HG02642 (cell line): ENCODE results near the gene LRBA.
"Not testable (repeated sequence)": the region's sequence is repeated elsewhere in the genome, so short reads cannot be mapped to it uniquely, and the experiment has no call there.

Experiments used
- ATAC-seq: cut with Tn5 transposase; IDR thresholded peaks from one replicate; pipeline ENCODE4 v1.9.1; 2021; ENCODE audit warnings: mild to moderate bottlenecking; ENCODE audit not compliant: unreplicated experiment, poor library complexity

The LRBA gene

DNA sequence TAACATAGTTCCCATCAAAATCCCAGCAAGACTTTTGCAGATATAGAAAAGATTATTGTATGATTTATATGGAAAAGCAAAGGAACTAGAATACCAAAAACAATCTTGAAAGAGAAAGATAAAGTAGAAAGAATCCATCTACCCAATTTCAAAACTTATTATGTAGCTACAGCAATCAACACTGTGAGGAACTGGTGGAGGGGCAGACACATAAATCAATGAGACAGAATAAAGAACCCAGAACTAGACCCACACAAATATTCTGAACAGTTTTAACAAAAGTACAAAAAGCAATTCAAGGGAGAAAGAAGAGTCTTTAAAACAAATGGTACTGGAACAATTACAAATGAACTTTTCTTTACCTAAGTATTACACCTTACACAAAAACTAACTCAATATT is 67.0 kb downstream of the LRBA start:
- no peak for ATAC-seq

DNA sequence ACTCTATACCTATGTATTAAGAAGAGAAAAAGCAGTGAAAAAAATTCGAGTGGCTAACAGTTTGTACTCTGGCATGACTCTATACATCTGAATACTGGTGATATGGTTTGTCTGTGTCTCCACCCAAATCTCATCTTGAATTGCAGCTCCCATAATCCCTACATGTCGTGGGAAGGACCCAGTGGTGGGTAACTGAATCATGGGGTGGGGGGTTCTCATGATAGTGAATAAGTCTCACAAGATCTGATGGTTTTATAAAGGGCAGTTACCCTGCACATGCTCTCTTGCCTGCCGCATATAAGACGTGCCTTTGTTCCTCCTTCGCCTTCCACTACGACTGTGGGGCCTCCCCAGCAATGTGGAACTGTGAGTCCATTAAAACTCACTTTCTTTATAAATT is 70.4 kb downstream of the LRBA start:
- ATAC-seq = no peak

DNA sequence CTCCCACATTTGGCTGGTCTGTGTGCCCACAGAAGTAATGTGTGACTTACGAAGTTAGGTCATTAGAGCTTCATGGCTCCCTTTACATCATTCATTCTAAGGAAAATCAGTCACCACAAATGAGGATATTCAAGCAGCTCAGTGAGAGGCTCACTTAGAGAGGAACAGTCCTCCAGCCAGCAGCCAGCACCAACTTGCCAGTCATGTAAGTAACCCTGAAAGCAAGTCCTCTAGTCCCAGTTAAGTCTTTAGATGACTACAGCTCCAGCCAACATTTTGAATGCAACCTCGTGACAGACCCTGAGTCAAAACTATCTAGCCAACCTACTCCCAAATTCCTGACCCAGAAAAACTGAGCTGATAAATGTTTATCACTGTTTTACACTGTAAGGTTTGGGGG is 71.3 kb downstream of the LRBA start:
- no peak for ATAC-seq

DNA sequence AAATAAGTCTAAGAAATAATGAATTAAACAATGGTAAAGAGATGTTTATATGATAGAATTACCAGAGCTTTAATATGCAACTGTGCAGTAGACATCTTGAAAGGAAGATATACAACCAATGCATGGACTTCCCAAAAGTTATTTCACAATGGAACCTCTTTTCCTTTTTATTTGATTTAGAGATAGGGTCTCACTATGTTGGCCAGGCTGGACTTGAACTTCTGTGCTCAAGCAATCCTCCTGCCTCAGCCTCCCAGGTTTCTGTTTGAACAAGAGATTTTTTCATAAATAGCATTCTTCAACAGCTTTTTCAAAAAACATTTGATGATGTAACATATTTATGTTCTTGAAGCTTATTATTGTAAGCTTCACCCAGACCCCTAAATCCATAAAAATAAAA is 72.0 kb downstream of the LRBA start:
- no peak for ATAC-seq

DNA sequence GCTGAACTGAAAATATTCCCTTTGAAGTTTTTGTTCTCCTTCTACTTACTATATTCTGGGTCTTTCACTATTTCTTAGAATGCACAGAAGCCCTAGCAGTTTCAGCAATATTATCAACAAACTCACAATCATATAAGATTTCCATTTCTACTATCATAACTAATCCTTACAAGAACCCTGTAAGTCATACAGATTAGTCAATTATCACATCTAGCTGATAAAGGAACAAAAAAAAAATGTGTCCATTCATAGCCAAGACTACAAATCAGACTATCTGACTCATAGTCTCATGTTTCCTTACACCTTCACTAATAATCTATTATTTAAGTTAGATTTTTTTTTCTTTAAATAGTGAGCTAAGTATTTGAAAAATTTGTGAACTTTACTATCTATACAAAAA is 72.5 kb downstream of the LRBA start:
- no peak for ATAC-seq

DNA sequence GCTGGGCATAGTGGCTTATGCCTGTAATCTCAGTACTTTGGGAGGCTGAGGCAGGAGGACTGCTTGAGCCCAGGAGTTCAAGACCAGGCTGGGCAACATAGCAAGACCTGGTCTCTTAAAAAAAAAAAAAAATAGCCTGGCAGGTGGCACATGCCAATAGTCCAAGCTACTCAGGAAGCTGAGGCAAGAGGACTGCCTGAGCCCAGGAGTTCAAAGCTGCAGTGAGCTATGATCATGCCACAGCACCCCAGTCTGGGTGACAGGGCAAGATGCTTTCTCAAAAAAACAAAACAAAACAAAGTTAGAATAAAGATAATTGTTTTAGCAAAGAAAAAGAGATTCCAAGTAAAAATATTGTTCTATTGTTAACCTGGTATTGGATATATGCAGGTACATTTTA is 75.0 kb downstream of the LRBA start:
- ATAC-seq = no peak

DNA sequence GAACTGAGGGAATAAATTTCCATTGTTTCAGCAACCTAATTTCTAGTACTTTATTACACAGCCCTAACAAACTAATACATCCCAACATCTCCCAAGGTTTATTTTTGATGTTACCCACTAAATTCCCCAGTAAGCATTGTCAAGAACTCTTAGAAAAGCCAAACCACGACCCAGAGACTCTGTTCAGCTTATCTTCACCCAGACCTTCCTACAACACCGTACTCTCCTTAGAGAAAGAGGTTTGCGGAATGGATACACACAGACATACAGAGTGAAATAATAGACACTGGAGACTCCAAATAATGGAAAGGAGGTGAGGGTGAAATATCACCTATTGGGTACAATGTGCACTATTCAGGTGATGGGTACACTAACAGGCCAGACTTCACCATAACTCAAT is 75.6 kb downstream of the LRBA start:
- no peak for ATAC-seq

DNA sequence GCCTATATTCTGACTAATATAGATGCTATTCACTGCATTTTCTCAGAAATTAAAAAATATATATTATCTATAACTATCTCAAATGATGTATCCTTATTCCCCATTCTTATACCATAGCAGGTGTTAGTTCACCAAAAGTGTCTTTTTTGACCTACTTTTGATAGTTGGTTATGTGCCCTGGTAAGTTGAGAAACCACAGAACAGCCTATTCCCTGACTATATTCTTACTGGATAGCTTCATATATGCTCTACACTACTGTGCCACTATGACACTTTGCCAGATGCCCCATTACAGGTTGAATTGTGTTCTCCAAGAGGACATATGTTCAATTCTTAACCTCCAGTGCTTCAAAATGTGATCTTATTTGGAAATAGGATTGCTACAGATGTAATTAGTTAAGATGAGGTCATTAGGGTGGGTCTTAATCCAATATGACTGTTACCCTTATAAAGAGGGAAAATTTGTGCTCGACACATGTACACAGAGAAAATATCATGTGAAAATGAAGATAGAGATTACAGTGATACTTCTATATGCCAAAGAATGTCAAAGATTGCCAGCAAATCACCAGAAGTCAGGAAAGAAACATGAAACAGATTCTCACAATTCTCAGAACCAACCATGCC is 76.1 kb downstream of the LRBA start:
- no peak for ATAC-seq

DNA sequence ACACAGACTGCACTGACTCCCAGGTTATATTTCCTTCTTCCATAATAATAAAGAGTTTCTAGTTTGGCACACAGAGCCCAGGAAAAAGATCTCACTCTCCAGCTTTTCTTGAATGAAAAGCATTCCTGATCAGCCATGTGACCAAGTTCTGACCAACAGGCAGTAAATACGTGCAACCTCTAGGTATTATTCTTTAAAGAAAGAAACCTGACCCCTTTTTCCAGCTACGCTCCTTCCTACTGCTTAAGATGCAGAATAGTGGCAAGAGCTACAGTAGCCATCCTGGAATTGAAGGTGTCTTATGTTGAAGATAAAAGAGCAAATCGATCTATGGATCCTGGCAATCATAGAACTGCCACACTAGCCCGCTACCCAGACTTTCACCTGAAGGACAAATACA is 76.7 kb downstream of the LRBA start:
- ATAC-seq = no peak

DNA sequence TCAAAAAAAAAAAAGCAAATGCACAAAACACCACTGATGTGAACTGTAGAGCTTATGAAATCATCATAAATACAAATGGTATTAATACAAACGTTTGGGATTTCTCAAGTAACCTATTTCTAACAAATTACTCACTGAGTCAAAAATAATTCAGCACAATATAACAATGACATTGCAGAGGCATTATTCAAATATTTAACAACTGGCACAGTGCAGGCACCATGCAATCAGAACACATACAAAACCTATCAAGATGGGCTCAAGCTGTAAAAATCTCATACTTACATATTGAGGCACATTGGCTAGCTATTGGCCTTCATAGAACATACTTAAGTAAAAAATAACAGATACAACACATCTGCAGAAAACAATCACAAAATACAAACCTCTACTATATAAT is 81.1 kb downstream of the LRBA start:
- no peak for ATAC-seq

DNA sequence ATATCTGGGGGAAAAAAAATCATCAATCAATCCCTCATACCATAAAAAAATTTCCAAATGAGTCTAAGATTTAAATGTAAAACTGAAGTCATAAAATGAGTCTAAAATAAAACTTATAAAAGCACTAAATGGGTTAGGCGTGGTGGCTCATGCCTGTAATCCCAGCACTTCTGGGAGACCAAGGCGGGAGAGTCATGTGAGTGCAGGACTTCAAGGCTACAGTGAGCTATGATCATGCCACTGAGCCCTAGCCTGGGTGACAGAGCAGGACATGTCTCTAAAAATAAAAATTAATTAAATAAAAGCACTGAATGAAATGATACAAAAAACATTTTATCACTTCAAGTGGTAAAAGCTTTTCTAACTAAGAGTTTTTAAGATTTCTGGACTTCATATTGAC is 83.3 kb downstream of the LRBA start:
- ATAC-seq = no peak

DNA sequence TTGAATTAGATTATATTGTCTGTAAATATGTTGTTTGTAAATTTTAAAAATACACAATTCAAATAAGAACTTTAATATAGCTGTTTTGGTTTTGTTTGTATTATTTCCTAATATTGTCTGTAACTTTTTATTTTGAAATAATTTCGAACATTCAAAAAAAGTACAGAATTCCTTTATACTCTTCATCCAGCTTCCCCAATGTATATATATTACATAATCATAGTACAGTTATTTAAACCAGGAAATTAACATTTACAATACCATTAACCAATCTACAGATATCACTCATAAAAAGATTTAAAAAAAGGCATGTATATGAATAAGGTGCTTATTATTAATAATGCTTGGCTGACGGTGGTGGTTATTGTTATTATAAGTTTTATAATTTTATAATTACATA is 84.1 kb downstream of the LRBA start:
- no peak for ATAC-seq

DNA sequence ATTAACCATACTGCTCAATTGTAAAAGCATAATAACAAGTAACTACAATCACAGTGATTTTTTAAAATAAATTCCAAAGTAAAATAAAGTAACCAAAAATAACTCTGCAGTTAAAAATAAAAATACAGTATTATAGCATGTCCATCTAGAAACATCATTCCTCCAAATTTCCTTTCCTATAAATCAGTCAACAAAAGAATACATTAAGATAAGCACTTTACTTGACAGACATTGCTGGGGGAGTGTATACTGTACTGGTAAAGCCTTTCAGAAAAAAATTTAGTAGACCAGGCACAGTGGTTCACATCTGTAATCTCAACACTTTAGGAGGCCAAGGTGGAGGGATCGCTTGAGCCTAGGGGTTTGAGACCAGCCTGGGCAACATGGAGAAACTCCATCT is 91.1 kb downstream of the LRBA start:
- ATAC-seq = no peak

DNA sequence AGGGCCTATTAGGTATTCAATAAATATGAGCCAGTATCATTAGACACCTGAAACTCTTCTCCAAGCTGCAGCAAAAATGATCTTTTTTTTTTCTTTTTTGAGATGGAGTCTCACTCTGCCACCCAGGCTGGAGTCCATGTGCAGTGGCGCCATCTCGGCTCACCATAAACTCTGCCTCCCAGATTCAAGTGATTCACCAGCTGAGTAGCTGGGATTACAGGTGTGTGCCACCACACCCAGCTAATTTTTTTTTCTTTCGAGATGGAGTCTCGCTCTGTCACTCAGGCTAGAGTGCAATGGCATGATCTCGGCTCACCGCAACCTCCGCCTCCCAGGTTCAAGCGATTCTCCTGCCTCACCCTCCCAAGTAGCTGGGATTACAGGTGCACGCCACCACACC is 93.6 kb downstream of the LRBA start:
- not testable (repeated sequence) for ATAC-seq

DNA sequence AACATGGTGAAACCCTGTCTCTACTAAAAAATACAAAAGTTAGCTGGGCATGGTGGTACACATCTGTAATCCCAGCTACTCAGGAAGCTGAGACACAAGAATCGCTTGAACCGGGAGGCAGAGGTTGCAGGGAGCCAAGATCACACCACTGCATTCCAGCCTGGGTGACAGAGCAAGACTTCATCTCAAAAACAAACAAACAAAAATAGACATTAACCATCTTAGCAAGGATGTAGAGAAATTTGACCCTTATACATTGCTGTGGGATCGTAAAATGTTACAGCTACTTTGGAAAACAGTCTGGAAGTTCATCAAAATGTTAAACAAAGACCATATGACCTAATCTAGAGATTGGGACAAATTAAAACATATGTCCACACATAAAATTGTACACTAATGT is 96.5 kb downstream of the LRBA start:
- ATAC-seq = not testable (repeated sequence)

DNA sequence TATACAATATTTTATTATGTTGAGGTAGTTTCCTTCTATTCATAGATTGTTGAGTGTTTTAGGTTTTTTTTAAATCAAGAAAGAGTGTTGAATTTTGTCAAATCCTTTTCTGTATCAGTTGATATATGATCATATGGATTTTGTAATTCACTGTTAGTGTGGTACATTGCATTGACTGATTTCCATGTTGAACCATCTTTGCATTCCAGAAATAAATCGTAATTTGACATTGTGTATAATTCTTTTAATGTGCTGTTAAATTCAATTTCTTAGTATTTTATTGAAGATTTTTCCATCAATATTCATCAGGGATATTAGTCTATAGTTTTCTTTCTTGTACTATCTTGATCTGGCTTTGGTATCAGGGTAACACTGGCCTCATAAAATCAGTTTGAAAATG is 103.8 kb downstream of the LRBA start:
- no peak for ATAC-seq

DNA sequence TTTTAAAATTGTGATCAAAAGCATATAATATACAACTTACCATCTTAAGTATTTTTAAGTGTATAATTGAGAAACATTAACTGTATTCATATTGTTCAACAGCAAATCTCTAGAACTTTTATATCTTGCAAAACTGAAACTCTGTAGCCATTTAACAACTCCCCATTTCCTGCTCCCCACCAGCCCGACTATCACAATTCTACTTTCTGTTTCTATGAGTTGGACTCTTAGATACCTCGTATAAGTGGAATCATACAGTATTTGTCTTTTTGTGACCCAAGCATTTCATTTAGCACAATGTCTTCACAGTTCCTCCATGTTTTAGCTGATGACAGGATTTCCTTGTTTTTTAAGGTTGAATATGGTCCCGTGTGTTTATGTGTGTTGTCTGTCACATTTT is 106.0 kb downstream of the LRBA start:
- no peak for ATAC-seq

DNA sequence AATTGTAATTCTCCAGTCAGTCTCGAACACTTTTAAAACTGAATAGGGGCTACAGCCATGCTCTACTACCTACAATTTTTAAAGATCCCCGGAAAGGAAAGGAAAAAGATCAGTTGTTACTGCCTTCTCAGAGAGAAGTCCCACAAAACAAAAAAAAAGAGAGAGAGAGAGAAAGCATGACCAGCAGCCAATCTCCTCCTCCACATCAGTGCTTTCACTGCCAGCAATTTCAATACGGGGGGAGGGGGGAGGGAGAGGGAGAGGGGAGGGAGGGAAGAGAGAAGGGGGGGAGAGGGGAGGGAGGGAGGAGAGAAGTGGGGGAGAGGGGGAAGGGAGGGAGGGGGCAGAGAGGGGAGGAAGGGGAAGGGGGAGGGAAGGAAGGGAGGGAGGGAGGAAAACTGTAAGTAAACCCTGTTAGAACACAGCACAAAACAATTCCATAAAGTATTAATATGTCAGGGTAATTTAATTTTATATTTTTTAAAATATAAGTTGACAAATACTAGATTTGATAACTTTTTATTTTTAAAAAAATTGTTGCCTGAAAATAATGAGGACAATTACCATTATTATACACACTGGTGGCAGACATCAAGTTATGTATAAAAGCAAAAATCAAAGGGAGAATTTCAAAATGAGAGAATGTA is 108.0 kb downstream of the LRBA start:
- ATAC-seq = no peak

DNA sequence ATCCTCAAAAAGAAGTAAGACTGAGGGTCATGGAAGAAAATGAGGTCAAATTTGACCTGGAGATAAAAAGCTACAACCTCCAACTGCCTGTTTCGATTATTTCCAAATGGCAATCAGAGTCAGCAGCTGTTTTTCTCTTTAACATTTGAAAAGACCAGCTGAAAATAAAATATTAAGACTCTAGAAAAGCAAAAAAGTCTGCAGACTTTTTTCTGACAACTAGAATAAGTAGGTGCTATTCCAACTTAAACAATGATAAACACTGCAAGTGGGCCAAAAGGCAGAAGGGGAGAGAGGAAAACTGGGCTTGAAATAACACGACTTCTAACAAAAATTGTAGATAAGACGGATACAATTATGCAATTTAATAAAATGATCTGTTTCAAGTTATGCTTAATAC is 110.4 kb downstream of the LRBA start:
- ATAC-seq = no peak

DNA sequence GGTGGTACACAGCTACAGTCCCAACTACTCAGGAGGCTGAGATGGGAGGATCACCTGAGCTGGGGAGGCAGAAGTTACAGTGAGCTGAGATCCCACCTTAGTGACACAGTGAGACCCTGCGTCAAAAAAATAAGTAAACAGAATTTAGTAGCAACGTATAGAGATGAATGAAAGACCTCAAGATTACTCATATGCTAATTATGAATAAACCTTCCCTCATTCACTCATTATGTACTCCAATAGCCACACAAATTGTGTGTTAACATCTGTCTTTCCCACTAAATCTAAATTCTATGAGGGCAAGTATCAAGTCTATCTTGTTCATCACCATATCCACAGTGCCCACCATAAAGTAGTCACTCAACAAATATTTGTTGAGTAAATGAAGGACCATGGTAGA is 111.5 kb downstream of the LRBA start:
- ATAC-seq = no peak

DNA sequence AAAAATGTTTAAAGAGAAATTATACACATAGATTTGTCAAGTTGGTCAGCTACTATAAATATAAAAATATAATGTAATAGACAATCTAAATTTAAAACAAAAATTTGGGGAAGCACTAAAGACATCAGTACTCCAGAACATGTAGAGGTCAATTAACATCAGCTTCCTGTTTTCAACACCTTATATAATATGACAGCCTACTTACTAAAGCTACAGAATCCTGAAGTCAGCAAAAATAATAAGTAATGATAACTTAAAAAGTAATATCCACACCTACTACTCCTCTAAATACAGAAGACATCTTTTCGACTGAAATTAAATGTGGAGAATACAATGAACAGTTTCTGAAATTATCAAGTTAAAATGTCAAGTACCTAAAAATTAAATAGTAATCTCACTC is 118.6 kb downstream of the LRBA start:
- ATAC-seq = no peak

DNA sequence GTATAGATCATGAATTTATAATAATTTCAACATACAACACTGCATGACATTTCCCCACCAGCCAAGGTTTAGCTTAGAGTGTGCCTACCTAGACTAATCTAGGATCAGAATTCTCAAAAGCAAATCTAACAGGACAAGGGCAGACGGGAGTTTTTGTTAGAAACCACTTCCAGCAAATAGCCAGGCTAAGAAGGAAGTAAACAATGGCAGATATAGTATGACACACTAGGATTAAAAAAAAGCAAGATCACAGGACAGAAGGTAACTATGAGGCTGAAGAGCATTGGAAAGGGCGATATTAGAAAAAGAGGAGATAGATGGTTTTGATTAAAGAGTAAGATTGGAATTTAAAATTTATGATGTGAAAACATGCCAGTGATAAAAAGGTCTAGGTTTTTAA is 124.8 kb downstream of the LRBA start:
- ATAC-seq = no peak

DNA sequence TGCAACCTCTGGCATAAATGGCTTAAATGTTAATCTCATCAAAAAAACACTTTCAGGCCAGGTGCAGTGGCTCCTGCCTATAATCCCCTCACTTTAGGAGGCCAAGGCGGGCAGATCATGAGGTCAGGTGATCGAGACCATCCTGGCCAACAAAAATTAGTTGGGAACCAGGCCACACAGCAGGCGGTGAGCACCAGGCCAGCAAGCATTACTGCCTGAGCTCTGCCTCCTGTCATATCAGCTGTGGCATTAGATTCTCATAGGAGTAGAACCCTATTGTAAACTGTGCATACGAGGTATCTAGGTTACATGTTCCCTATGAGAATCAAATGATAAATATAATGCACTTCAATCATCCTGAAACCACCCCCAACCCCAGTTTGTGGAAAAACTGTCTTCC is 125.8 kb downstream of the LRBA start:
- ATAC-seq = no peak
